DOHH2 (cell line): ENCODE results near the gene SLC22A12.

ENCODE experiments used
- H3F3A ChIP-seq: fragments of 200-600 bp; sonication (generic), shearing (Covaris generic); 2 replicates; pipeline ENCODE4 v1.6.0; 2016; ENCODE audit warnings: antibody characterized with exemption, mild to moderate bottlenecking; ENCODE audit not compliant: control insufficient read depth, insufficient read depth
- H3K27ac ChIP-seq: fragments of 200-600 bp; sonication (generic); 2 replicates; pipeline ENCODE4 v1.5.1; 2014; ENCODE audit warnings: low read depth, mild to moderate bottlenecking, low read length, moderate library complexity
- H3K27me3 ChIP-seq: fragments of 200-600 bp; sonication (generic); 2 replicates; pipeline ENCODE4 v1.6.1; 2014; ENCODE audit warnings: mild to moderate bottlenecking, low read length, mixed read lengths; ENCODE audit not compliant: control insufficient read depth
- H3K36me3 ChIP-seq: fragments of 200-600 bp; sonication (generic); 2 replicates; pipeline ENCODE4 v1.6.1; 2014; ENCODE audit warnings: mild to moderate bottlenecking, low read length, moderate library complexity, mixed read lengths; ENCODE audit not compliant: control insufficient read depth
- H3K4me1 ChIP-seq: fragments of 200-600 bp; sonication (generic); 2 replicates; pipeline ENCODE4 v1.6.1; 2014; ENCODE audit warnings: mild to moderate bottlenecking, low read length, mixed read lengths; ENCODE audit not compliant: control insufficient read depth
- H3K4me2 ChIP-seq: fragments of 200-600 bp; sonication (generic); 2 replicates; pipeline ENCODE4 v1.6.0; 2014; ENCODE audit warnings: mild to moderate bottlenecking, low read length, moderate library complexity
- H3K4me3 ChIP-seq: fragments of 200-600 bp; sonication (generic); 2 replicates; pipeline ENCODE4 v1.5.1; 2014; ENCODE audit warnings: mild to moderate bottlenecking, low read length, mixed read lengths
- H3K79me2 ChIP-seq: fragments of 200-600 bp; sonication (generic); 2 replicates; pipeline ENCODE4 v1.6.1; 2014; ENCODE audit warnings: mild to moderate bottlenecking, low read length, mixed read lengths; ENCODE audit not compliant: control insufficient read depth
- H3K9me2 ChIP-seq: fragments of 200-600 bp; sonication (generic); replicated peaks from 2 replicates; pipeline ENCODE4 v1.6.1; 2014; ENCODE audit warnings: mild to moderate bottlenecking, low read length, mixed read lengths; ENCODE audit not compliant: control insufficient read depth
- H3K9me3 ChIP-seq: fragments of 200-600 bp; sonication (generic); 2 replicates; pipeline ENCODE4 v1.6.1; 2014; ENCODE audit warnings: antibody characterized with exemption, low read length, mixed read lengths; ENCODE audit not compliant: control insufficient read depth, insufficient read depth
- H4K20me1 ChIP-seq: fragments of 200-600 bp; sonication (generic); 2 replicates; pipeline ENCODE4 v1.6.0; 2014; ENCODE audit warnings: low read depth, mild to moderate bottlenecking, antibody characterized with exemption, low read length, moderate library complexity; ENCODE audit not compliant: control insufficient read depth, insufficient read depth
- CTCF ChIP-seq: fragments of 200-600 bp; sonication (generic); IDR thresholded peaks from one replicate; pipeline ENCODE4 v1.5.1; 2014; ENCODE audit warnings: antibody characterized with exemption, mild to moderate bottlenecking, low read depth, low read length; ENCODE audit not compliant: poor library complexity, severe bottlenecking
- EZH2phosphoT487 ChIP-seq: fragments of 200-600 bp; sonication (generic); IDR thresholded peaks from 2 replicates; pipeline ENCODE4 v1.6.1; 2017; ENCODE audit warnings: borderline replicate concordance, mild to moderate bottlenecking, antibody characterized with exemption, low read length, moderate library complexity, mixed read lengths

SLC22A12 gene

GRCh38 chr11:64581057-64581523 is 9.9 kb upstream of the SLC22A12 start:
- no peak overlapping the region for H3K4me3 ChIP-seq
- no peak overlapping the region for H3K4me2 ChIP-seq
- H3K36me3 ChIP-seq, result no peaks in the 10 kb centered on the region
- TF ChIP-seq EZH2phosphoT487 (no peak), CTCF (no peak)
- no peaks in the 10 kb centered on the region for H4K20me1 ChIP-seq
- H3K27me3 ChIP-seq, result peaks cover 6% of the 10 kb centered on the region; the same call in 1 of the 2 replicates
- H3K4me1 ChIP-seq, result no peaks in the 10 kb centered on the region
- H3K9me3 ChIP-seq, result no peaks in the 10 kb centered on the region
- H3K79me2 ChIP-seq, result no peaks in the 10 kb centered on the region
- no peaks in the 10 kb centered on the region for H3F3A ChIP-seq
- no peak overlapping the region for H3K27ac ChIP-seq
- H3K9me2 ChIP-seq, result no peaks in the 10 kb centered on the region

- TF ChIP-seq CTCF, result no peak
- no peak for TF ChIP-seq EZH2phosphoT487
- no peak overlapping the region for H3K27ac ChIP-seq
- H4K20me1 ChIP-seq, result no peaks in the 10 kb centered on the region
- peaks cover 1% of the 10 kb centered on the region; the same call in 1 of the 2 replicates for H3K27me3 ChIP-seq
- no peaks in the 10 kb centered on the region for H3F3A ChIP-seq
- H3K9me2 ChIP-seq, result no peaks in the 10 kb centered on the region
- no peaks in the 10 kb centered on the region for H3K4me1 ChIP-seq
- H3K79me2 ChIP-seq, result no peaks in the 10 kb centered on the region
- H3K9me3 ChIP-seq, result no peaks in the 10 kb centered on the region
- H3K4me3 ChIP-seq, result no peak overlapping the region
- no peaks in the 10 kb centered on the region for H3K36me3 ChIP-seq
- H3K4me2 ChIP-seq, result no peak overlapping the region
These were observed 8.1 kb upstream of the SLC22A12 start for GRCh38 chr11:64582885-64583284.

DNA sequence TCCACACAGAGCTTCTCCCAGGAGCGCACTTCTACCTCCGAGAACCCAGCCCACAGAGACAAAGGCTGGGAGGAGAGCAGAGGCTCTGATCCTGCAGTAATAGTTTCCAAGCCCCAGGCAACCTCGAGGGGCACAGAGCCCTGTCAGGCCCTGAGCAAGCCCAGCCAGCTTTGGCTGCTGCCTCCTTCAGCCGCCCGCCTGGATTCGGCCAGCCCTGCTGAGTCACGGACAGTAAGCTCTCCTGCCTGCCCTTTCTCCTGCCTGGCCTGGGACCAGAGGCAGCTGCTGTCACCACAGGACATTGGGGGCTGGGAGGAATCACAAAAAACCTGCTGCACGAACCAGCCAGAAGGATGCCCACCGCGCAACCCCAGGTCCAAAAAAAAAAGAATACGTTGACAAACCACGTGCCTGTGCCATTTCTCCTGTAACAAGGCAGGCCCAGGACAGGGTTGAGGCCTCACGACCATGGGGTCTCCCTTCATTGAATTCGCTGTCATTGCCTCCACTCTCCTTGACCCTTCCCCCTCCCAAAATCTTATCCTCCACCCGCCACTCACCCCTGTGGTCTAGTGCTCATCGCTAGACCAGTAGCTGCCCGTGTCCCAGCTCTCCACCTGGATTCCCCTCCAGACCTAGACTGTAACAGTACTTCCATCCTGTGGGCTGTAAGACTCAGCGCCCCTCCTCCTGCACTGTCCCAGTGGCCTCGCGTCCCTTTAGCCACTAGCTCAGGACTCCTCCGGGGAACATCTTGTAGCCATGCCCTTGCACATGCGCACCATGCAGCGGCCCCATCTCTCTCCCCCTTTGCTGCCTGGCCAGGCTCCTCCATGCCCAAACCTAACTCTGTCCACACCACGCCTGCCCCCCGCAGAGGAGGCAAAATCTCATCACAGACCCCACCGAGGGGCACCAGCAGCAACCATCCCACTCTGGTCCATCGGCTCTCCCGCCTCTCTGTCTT is 7.4 kb upstream of the SLC22A12 start:
- Histone ChIP-seq H3K4me3 (no peak overlapping the region), H3K79me2 (no peaks in the 10 kb centered on the region)

More for the DNA sequence above, 7.4 kb upstream of the SLC22A12 start:
- Histone ChIP-seq H3F3A (no peaks in the 10 kb centered on the region), H3K9me2 (no peaks in the 10 kb centered on the region), H3K27ac (no peak overlapping the region), H3K36me3 (no peaks in the 10 kb centered on the region), H3K4me1 (no peaks in the 10 kb centered on the region), H3K9me3 (peaks cover 7% of the 10 kb centered on the region), H3K27me3 (no peaks in the 10 kb centered on the region), H4K20me1 (no peaks in the 10 kb centered on the region), H3K4me2 (no peak overlapping the region)
- TF ChIP-seq EZH2phosphoT487, result no peak
- no peak for TF ChIP-seq CTCF
